Neuronal stem cell (in vitro differentiated cells): ENCODE data around the gene WTAP.
"Not testable (repeated sequence)": the region's sequence is repeated elsewhere in the genome, so short reads cannot be mapped to it uniquely, and the experiment has no call there.

Source experiments
- DNase-seq: peaks from one replicate; pipeline ENCODE4 v3.0.0-alpha.2; 2013; ENCODE audit warnings: low spot score
- H2AFZ ChIP-seq: one replicate; pipeline ENCODE4 v1.6.1; 2013; ENCODE audit warnings: mild to moderate bottlenecking, low read length, inconsistent platforms
- H2AK5ac ChIP-seq: 2 replicates; pipeline ENCODE4 v1.6.1; 2013; ENCODE audit warnings: low read depth, mild to moderate bottlenecking, inconsistent platforms, low read length, moderate library complexity, mixed read lengths
- H2BK120ac ChIP-seq: 2 replicates; pipeline ENCODE4 v1.6.1; 2013; ENCODE audit warnings: low read depth, mild to moderate bottlenecking, inconsistent platforms, low read length, moderate library complexity, mixed read lengths
- H2BK12ac ChIP-seq: one replicate; pipeline ENCODE4 v1.6.1; 2013; ENCODE audit warnings: low read length, inconsistent platforms
- H2BK15ac ChIP-seq: 2 replicates; pipeline ENCODE4 v1.6.1; 2013; ENCODE audit warnings: mild to moderate bottlenecking, low read length, inconsistent platforms, mixed read lengths
- H2BK5ac ChIP-seq: one replicate; pipeline ENCODE4 v1.6.1; 2013; ENCODE audit warnings: inconsistent platforms, mild to moderate bottlenecking, low read length, moderate library complexity
- H3K14ac ChIP-seq: one replicate; pipeline ENCODE4 v1.6.1; 2013; ENCODE audit warnings: low read length, inconsistent platforms
- H3K18ac ChIP-seq: 2 replicates; pipeline ENCODE4 v1.6.1; 2013; ENCODE audit warnings: low read length, inconsistent platforms
- H3K23ac ChIP-seq: 2 replicates; pipeline ENCODE4 v1.6.1; 2013; ENCODE audit warnings: low read depth, mild to moderate bottlenecking, mixed read lengths, low read length, inconsistent platforms; ENCODE audit not compliant: poor library complexity
- H3K27ac ChIP-seq: replicated peaks from 3 replicates; pipeline ENCODE4 v1.5.1; 2013; ENCODE audit warnings: low read length, inconsistent platforms
- H3K27me3 ChIP-seq, 3 experiments: 2 replicates each; pipeline ENCODE4 v1.6.1; 2013; ENCODE audit warnings: low read length in 3 of 3, mild to moderate bottlenecking in 2 of 3, inconsistent platforms in 1 of 3, low read depth in 1 of 3, mixed read lengths in 1 of 3, moderate library complexity in 1 of 3; ENCODE audit not compliant: control insufficient read depth in 3 of 3, insufficient read depth in 3 of 3
- H3K36me3 ChIP-seq, 2 donors: replicated peaks in 1 of 2; 2 replicates each; pipeline ENCODE4 v1.6.1; 2013; ENCODE audit warnings: low read length in 2 of 2; ENCODE audit not compliant: control insufficient read depth in 2 of 2, insufficient read depth in 2 of 2
- H3K4ac ChIP-seq: 2 replicates; pipeline ENCODE4 v1.6.1; 2013; ENCODE audit warnings: inconsistent platforms, mild to moderate bottlenecking, low read length, moderate library complexity
- H3K4me1 ChIP-seq, 2 donors: 1 replicate in 1 of 2; 2 replicates in 1 of 2; pipeline ENCODE4 v1.6.1; 2013; ENCODE audit warnings: low read length in 2 of 2, low read depth in 1 of 2; ENCODE audit not compliant: control insufficient read depth in 2 of 2, insufficient read depth in 1 of 2
- H3K4me2 ChIP-seq: one replicate; pipeline ENCODE4 v1.6.1; 2013; ENCODE audit warnings: mild to moderate bottlenecking, low read length, inconsistent platforms; ENCODE audit not compliant: insufficient read depth, poor library complexity, severe bottlenecking
- H3K4me3 ChIP-seq, 2 donors: 2 replicates each; pipeline ENCODE4 v1.5.1; 2013; ENCODE audit warnings: low read length in 2 of 2, mild to moderate bottlenecking in 2 of 2, inconsistent platforms in 1 of 2, moderate library complexity in 1 of 2
- H3K79me1 ChIP-seq: one replicate; pipeline ENCODE4 v1.6.1; 2013; ENCODE audit warnings: low read depth, mild to moderate bottlenecking, inconsistent platforms, low read length, moderate library complexity
- H3K9ac ChIP-seq: one replicate; pipeline ENCODE4 v1.6.1; 2013; ENCODE audit warnings: mild to moderate bottlenecking, low read depth, low read length, inconsistent platforms; ENCODE audit not compliant: poor library complexity
- H3K9me3 ChIP-seq, 2 donors: replicated peaks in 1 of 2; 2 replicates each; pipeline versions ENCODE3 to v1.6.1; 2013; ENCODE audit warnings: low read length in 2 of 2, mild to moderate bottlenecking in 2 of 2, inconsistent platforms in 1 of 2, low read depth in 1 of 2, mixed read lengths in 1 of 2, moderate library complexity in 1 of 2; ENCODE audit not compliant: control insufficient read depth in 2 of 2, insufficient read depth in 1 of 2
- H4K8ac ChIP-seq: one replicate; pipeline ENCODE4 v1.6.1; 2013; ENCODE audit warnings: low read depth, mild to moderate bottlenecking, inconsistent platforms, low read length, moderate library complexity
- H4K91ac ChIP-seq: one replicate; pipeline ENCODE4 v1.6.1; 2013; ENCODE audit warnings: low read length, low read depth, mild to moderate bottlenecking, inconsistent platforms; ENCODE audit not compliant: poor library complexity
- WGBS, 2 donors: extraction: QIAGEN DNeasy Blood & Tissue Kit; methylation state at CpG; one replicate each; pipeline ENCODE4 v1.1.7; 2013; ENCODE audit warnings: missing lambda C conversion rate in 2 of 2, mixed read lengths in 1 of 2; ENCODE audit not compliant: insufficient read length in 2 of 2, insufficient replicate concordance in 1 of 2; ENCODE audit errors: extremely low coverage in 2 of 2; 5-methylcytosine and 5-hydroxymethylcytosine counted together

Gene WTAP

GRCh38 chr6:159794976-159795375 lies 67.7 kb downstream of the WTAP start:
- H3K79me1 ChIP-seq, H2AFZ ChIP-seq, H3K9ac ChIP-seq, H2BK12ac ChIP-seq, H3K27ac ChIP-seq, H3K9me3 ChIP-seq, H2BK5ac ChIP-seq, H3K27me3 ChIP-seq, H3K4me2 ChIP-seq, H4K8ac ChIP-seq, H3K4ac ChIP-seq, H3K23ac ChIP-seq, H2AK5ac ChIP-seq, H3K18ac ChIP-seq, DNase-seq, H2BK120ac ChIP-seq, H3K14ac ChIP-seq, H2BK15ac ChIP-seq, H3K4me1 ChIP-seq, H3K4me3 ChIP-seq, H4K91ac ChIP-seq: not testable (repeated sequence)
- peaks cover 17 to 83% of the 10 kb centered on the region in 2 donors for H3K36me3 ChIP-seq
- no CpG with 5 or more reads among the region's 8 CpGs for WGBS, 2 donors

GRCh38 chr6:159797554-159797953 lies 70.2 kb downstream of the WTAP start:
- Histone ChIP-seq H3K79me1 (peaks cover 1% of the 10 kb centered on the region), H3K27ac (no peak overlapping the region), H3K14ac (no peak overlapping the region), H3K23ac (no peak overlapping the region), H3K4ac (no peak overlapping the region), H3K36me3 (peaks cover 16 to 67% of the 10 kb centered on the region in 2 donors), H2AFZ (no peak overlapping the region), H2AK5ac (no peak overlapping the region), H3K9me3 (no peaks in the 10 kb centered on the region), H2BK120ac (no peak overlapping the region), H3K4me2 (no peak overlapping the region), H2BK5ac (no peak overlapping the region), H3K18ac (no peak overlapping the region), H2BK12ac (no peak overlapping the region), H2BK15ac (no peak overlapping the region), H3K4me1 (no peaks in the 10 kb centered on the region), H4K8ac (no peak overlapping the region), H3K9ac (no peak overlapping the region), H3K4me3 (no peak overlapping the region), H3K27me3 (no peaks in the 10 kb centered on the region), H4K91ac (no peak overlapping the region)
- WGBS, 2 donors, result no CpG with 5 or more reads among the region's 1 CpG
- DNase-seq, result no peak

- Histone ChIP-seq H2AFZ (no peak within 1 kb of the TSS), H3K36me3 (peaks cover 14 to 43% of the 10 kb centered on the region in 2 donors), H4K8ac (no peak within 1 kb of the TSS), H3K9ac (no peak within 1 kb of the TSS), H4K91ac (no peak within 1 kb of the TSS), H3K23ac (no peak within 1 kb of the TSS), H3K18ac (no peak within 1 kb of the TSS), H2BK12ac (no peak within 1 kb of the TSS), H2BK120ac (no peak within 1 kb of the TSS), H3K9me3 (no peaks in the 10 kb centered on the region), H3K4me3 (no peak within 1 kb of the TSS), H3K4ac (no peak within 1 kb of the TSS), H3K4me2 (no peak within 1 kb of the TSS), H2BK5ac (no peak within 1 kb of the TSS), H3K14ac (no peak within 1 kb of the TSS), H2BK15ac (no peak within 1 kb of the TSS), H3K4me1 (no peaks in the 10 kb centered on the region), H2AK5ac (no peak within 1 kb of the TSS), H3K27ac (no peak within 1 kb of the TSS), H3K27me3 (no peaks in the 10 kb centered on the region), H3K79me1 (peaks cover 1% of the 10 kb centered on the region)
- DNase-seq, result no peak
- WGBS, 2 donors, result no CpG with 5 or more reads among the region's 50 CpGs
Measured at GRCh38 chr6:159800141-159800865, 73.0 kb downstream of the WTAP start, which contains the start of gene PNLDC1. Gene PNLDC1 (plus strand): TSS chr6:159800276. CDS start chr6:159800308, 32 bp downstream.

- Histone ChIP-seq H3K36me3 (peaks cover 10 to 30% of the 10 kb centered on the region in 2 donors), H3K4me3 (no peak overlapping the region), H3K9ac (no peak overlapping the region), H3K27me3 (no peaks in the 10 kb centered on the region), H3K18ac (no peak overlapping the region), H3K4ac (no peak overlapping the region), H2AFZ (no peak overlapping the region), H3K79me1 (no peaks in the 10 kb centered on the region), H4K8ac (no peak overlapping the region), H2BK5ac (no peak overlapping the region), H3K14ac (no peak overlapping the region), H4K91ac (no peak overlapping the region), H3K9me3 (no peaks in the 10 kb centered on the region), H2BK12ac (no peak overlapping the region), H3K4me2 (no peak overlapping the region), H2AK5ac (no peak overlapping the region), H3K27ac (no peak overlapping the region), H2BK120ac (no peak overlapping the region), H3K4me1 (no peaks in the 10 kb centered on the region), H3K23ac (no peak overlapping the region), H2BK15ac (no peak overlapping the region)
- WGBS, 2 donors, result no CpG with 5 or more reads among the region's 8 CpGs
- no peak for DNase-seq
Measured at GRCh38 chr6:159801935-159802334, 74.6 kb downstream of the WTAP start.
